GM20000 (cell line): ENCODE data around the gene CCDC158.
"Not testable (repeated sequence)": the region's sequence is repeated elsewhere in the genome, so short reads cannot be mapped to it uniquely, and the experiment has no call there.

Source experiments
- DNase-seq: peaks from one replicate; pipeline ENCODE4 v3.0.0; 2012; ENCODE audit warnings: low spot score
- TF ChIP-seq, protein P1 (sequence below): IDR thresholded peaks from 2 replicates; pipeline ENCODE4 v1.5.1; 2012; ENCODE audit warnings: mild to moderate bottlenecking, control low read depth; ENCODE audit errors: extremely low read depth, missing control alignments

The CCDC158 gene

DNA sequence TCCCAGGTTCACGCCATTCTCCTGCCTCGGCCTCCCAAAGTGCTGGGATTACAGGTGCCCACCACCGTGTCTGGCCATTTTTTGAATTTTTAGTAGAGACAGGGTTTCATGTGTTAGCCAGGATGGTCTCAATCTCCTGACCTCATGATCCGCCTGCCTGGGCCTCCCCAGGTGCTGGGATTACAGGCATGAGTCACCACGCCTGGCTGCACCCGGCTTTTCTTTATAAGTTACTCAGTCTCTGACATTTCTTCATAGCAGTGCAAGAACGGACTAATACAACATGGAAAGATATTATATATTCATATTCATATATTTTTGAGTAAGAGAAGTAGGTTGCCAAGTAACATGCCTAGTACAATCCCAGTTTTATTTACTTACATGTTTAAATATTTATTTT is 36.9 kb upstream of the CCDC158 start:
- TF ChIP-seq, protein P1, sequence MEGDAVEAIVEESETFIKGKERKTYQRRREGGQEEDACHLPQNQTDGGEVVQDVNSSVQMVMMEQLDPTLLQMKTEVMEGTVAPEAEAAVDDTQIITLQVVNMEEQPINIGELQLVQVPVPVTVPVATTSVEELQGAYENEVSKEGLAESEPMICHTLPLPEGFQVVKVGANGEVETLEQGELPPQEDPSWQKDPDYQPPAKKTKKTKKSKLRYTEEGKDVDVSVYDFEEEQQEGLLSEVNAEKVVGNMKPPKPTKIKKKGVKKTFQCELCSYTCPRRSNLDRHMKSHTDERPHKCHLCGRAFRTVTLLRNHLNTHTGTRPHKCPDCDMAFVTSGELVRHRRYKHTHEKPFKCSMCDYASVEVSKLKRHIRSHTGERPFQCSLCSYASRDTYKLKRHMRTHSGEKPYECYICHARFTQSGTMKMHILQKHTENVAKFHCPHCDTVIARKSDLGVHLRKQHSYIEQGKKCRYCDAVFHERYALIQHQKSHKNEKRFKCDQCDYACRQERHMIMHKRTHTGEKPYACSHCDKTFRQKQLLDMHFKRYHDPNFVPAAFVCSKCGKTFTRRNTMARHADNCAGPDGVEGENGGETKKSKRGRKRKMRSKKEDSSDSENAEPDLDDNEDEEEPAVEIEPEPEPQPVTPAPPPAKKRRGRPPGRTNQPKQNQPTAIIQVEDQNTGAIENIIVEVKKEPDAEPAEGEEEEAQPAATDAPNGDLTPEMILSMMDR = no peak
- no peak for DNase-seq

DNA sequence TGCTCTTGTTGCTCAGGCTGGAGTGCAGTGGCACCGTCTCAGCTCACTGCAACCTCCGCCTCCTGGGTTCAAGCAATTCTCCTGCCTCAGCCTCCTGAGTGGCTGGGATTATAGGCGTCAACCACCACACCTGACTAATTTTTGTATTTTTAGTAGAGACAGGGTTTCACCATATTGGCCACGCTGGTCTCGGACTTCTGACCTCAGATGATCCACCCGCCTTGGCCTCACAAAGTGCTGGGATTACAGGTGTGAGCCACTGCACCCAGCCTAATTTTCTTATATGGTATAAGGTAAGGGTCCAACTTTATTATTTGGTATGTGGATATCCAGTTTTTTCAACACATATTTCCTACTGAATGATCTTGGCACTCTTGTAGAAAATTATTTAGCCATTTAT is 33.1 kb upstream of the CCDC158 start:
- DNase-seq = not testable (repeated sequence)

DNA sequence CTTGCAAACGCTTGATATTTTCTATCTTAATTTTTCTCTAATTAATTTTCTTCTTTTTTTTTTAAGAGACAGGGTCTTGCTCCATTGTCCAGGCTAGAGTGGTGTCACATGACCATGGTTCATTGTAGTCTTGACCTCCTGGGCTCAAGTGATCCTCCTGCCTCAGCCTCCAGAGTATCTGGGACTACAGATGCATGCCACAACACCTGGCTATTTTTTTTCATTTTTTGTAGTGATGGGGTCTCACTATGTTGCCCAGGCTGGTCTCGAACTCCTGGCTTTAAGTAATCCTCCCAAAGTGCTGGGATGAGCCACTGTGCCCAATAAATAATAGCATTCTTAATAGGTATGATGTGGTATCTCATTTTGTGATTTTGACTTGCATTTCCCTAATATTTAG is 32.3 kb upstream of the CCDC158 start:
- DNase-seq = no peak
- TF ChIP-seq, protein P1 = no peak

DNA sequence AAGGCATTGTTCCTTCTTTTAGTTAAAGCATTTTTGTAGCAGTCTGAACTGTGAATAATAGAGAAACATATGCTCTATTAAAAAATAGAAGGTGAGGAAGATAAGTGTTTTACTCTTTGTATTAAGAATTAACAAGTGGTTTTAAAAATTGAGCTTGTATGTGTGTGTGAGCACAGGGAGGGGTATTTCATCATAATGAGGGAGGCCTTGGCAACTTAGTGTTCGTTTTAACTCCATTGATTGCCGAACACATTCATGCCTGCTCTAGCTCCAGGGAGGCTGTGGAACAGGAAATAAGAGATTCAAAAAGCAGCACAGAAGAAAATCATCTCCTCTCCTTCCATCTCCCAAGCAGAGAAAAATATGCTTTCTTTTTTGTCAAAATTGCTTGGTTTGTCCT is 28.9 kb upstream of the CCDC158 start:
- TF ChIP-seq, protein P1 = no peak
- DNase-seq = no peak

DNA sequence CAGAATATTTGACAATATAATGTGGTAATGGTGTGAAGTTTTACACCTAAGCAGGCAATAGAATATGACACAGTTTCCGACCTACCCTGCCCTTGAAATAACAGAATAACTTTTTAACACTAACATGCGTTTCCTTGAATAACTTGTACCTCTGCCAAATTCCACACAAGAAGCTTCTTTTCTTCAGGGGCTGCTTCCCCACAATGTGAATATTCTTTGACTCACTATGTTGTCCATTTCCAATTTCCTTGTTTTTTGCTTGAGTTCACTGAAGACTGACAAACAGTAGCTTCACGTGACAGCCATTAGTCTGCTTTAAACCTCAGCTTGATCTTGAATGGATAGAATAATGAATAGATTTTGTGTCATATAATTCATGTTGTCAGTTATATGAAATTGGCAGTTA is 28.4 kb upstream of the CCDC158 start:
- TF ChIP-seq, protein P1 = no peak
- no peak for DNase-seq

DNA sequence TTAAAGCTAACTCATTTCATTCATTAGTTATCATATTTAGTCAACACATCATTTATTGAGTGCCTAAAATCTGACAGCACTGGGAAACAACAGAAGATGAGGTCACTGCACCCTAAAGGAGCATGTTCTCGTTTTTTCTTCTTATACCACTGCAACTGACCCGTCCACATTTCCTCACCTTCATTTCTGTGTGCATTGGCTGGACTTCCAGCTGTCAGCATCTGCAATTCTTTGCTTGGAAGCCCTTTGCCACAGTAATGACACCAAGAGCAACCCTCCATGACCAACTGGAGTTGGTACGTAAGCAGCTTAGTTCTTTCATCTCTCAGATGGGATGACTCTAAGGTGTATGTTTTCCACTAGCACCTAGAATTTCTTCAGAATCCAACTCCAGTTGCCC is 27.3 kb upstream of the CCDC158 start:
- TF ChIP-seq, protein P1 = no peak

DNA sequence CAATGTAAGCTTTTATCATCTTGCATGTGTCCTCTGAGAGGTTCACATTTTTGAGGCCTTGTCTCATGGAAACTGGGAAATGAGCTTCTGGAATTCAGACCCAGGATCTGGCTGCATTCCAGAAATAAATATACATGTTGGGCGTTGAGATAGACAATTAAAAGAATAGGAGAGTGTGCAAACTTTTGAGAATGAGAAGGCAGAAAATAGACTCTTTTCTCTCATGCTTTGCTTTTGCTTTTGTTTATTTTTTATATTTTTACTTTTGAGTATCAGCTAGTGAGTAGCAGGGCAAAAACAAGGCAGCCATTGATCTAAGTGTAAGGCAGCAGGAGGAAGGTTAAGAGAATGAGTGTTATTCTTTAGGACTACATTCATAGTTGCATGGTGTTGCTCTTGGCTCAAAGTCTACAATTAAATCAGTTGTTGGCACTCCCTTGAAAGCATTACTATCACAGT is 26.5 kb upstream of the CCDC158 start:
- no peak for DNase-seq
- TF ChIP-seq, protein P1 = no peak

More for the DNA sequence above, 27.3 kb upstream of the CCDC158 start:
- DNase-seq = no peak

DNA sequence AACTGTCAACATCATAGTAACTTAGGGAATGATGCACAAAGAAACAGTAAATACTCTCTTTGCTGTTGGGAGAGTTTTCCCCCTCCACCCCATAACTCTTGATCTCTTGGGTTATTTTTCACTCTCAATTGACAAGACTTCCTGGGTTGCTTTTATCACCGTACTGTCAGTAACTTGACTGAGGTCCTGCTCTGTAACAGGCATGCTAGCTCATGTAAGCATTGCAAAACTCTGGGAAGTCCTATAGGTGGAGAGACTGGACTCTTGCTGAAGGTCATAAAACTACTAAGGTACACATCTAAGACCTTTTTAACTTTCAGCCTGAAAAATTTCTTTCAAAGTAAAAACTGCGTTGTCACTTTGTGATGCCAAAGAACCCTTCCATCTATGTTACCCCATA is 25.0 kb upstream of the CCDC158 start:
- DNase-seq = no peak

More for the DNA sequence above, 25.0 kb upstream of the CCDC158 start:
- TF ChIP-seq, protein P1 = no peak
